ENCODE data around the gene CTH.
"Not testable (repeated sequence)": the region's sequence is repeated elsewhere in the genome, so short reads cannot be mapped to it uniquely, and the experiment has no call there.

CTH gene

DNA sequence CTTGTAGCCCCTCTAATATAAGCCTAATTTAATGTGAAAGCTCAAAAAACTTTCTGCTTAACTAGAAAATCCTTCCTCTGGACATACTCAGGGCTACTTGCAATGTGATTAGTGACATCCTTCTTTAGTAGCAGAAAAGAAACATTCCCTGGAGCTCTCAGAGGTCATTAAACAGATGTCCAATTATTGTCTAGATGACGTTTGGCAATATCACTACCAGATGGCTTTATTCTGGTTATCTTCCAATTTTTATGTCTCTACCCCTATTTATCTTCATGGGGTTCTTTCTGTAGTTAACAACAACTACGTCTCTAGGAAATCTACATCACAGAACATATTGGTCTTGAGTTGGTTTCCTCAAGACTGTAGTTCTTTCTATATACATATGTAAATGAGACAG is 44.2 kb downstream of the CTH start:
- DNase-seq (ENCODE audit: low read depth in 3 of 3), result no peak

GRCh38 chr1:70458131-70458530 is 47.1 kb downstream of the CTH start:
- no peak for DNase-seq (ENCODE audit: low read depth in 3 of 3)

- DNase-seq (ENCODE audit: low read depth in 3 of 3), result no peak
Measured at GRCh38 chr1:70459496-70460225, 48.6 kb downstream of the CTH start.

GRCh38 chr1:70460740-70461713 is 50.0 kb downstream of the CTH start:
- DNase-seq (ENCODE audit: low read depth in 3 of 3), result not testable (repeated sequence)

- DNase-seq (ENCODE audit: low read depth in 3 of 3), result no peak
Measured at GRCh38 chr1:70462611-70463010, 51.5 kb downstream of the CTH start.

DNA sequence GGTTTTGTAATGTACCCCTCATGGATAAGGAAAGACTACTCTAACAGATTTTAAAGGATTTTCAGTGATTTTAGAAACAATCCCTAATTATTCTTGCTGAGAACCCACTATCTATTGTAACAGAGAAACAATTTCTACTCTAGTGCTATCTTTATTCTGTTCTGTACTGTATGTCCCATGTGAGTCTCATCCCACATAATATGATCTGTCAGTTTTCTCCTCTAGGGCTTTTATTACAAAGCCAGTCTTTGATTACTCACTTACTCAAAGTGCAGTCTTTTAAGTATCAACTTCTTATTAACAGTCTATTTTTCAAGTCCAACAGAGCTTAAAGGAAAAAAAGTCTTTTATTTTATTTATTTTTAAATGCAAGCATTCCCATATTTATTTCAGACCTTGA is 54.8 kb downstream of the CTH start:
- DNase-seq (ENCODE audit: low read depth in 3 of 3), result no peak

DNA sequence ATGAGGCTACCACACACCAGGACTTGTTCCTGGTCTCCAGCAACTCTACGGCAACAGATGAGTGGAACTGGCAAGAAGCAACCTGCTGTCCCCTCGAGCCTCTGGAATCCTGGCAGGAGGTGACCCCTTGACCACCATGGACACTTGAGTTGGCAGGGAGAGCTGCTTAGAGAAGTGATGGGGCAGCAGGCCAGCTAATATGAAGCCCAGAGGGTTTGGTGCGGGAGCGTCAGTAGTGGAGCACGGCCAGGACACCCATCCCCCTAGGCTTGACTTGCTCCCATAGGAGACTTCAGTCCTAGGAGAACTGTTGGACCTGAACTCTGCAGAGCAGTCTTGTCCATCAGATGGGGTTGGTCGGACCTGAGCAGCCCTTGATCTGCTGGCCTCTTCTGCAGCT is 56.5 kb downstream of the CTH start:
- no peak for DNase-seq (ENCODE audit: low read depth in 3 of 3)

GRCh38 chr1:70468180-70468579 is 57.1 kb downstream of the CTH start:
- no peak for DNase-seq (ENCODE audit: low read depth in 3 of 3)

- DNase-seq (ENCODE audit: low read depth in 3 of 3), result not testable (repeated sequence)
Measured at GRCh38 chr1:70469184-70469583, 58.1 kb downstream of the CTH start.

DNA sequence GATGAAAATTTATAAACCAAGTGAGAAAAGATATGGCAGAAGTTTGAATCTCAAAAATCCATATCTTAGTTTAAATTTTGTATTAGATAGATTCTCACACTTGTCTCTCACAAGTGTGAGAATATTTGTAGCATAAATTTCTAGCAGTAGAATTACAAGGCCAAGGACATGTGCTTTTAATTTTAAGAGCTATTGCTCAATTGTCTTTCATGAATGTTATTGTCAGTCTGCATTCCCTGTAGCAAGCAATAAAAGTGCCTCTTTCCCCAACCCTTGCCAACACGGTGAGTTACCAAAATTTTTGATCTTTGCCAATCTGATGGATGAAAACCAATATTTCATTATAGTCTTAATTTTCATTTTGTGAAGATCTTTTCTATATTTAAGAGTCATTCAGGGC is 64.0 kb downstream of the CTH start:
- no peak for DNase-seq (ENCODE audit: low read depth in 3 of 3)

DNA sequence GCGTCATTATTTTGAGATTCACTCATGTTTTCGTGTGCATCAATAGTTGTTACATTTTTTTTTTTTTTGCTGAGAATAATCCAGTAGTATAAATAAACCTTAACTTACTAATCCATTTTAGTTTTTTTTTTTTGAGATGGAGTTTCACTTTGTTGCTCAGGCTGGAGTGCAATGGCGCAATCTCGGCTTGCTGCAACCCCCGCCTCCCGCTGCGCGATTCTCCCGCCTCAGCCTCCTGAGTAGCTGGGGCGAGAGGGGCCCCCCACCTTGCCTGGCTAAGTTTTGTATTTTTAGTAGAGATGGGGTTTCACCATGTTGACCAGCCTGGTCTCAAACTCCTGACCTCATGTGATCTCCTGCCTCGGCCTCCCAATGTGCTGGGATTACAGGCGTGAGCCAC is 66.0 kb downstream of the CTH start:
- no peak for DNase-seq (ENCODE audit: low read depth in 3 of 3)

GRCh38 chr1:70477905-70478304 is 66.8 kb downstream of the CTH start:
- not testable (repeated sequence) for DNase-seq (ENCODE audit: low read depth in 3 of 3)

GRCh38 chr1:70483342-70483741 is 72.3 kb downstream of the CTH start:
- no peak for DNase-seq (ENCODE audit: low read depth in 3 of 3)

DNA sequence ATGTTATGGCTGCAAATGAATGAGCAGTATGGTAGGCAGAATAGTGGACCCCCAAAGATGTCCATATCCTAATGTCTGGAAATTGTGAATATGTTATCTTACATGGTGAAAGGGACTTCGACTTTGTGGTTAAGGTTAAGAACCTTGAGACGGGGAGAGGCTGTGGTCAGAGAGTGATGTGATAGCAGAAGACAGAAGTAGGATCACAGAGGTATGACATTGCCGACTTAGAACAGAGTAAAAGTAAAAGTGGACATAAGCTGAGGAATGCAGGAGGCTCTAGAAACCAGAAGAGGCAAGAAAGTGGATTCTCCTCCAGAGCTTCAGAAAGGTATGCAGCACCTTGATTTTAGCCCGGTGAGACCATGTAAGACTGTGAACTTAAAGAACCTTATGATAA is 74.6 kb downstream of the CTH start:
- DNase-seq (ENCODE audit: low read depth in 3 of 3), result no peak

GRCh38 chr1:70486676-70487458 is 75.8 kb downstream of the CTH start:
- DNase-seq (ENCODE audit: low read depth in 3 of 3), result no peak

- DNase-seq (ENCODE audit: low read depth in 3 of 3), result no peak
Measured at GRCh38 chr1:70487459-70487815, 76.4 kb downstream of the CTH start.

DNA sequence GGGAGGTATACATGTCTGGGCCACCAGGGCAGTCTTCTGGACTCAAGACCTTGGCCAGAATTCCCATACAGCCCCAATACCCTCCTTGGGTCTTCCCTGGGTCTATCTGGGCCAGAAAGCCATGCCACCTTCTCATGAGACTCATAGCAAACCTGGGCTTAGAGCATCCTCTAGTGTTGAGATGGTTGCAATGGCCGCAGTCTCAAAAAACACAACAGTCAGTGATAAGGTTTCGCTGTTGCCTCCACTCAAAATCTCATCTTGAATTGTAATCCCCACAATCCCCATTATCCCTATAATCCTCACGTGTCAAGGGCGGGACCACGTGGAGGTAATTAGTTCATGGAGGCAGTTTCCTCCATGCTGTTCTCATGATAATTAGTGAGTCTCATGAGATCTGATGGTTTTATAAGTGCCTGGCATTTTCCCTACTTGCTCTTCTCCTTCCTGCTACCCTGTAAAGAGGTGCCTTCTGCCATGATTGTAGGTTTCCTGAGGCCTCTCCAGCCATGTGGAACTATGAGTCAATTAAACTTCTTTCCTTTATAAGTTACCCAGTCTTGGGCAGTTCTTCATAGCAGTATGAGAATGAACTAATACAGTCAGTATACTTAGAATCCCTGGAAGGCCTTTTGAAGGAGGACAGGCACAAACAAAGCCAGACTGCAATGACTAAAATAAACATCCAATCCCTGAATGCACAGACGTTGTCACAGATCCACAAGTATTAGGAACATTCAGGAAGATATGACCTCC is 77.0 kb downstream of the CTH start:
- no peak for DNase-seq (ENCODE audit: low read depth in 3 of 3)

Measured in stimulated activated CD4-positive, alpha-beta T cell treated with anti-CD3 and anti-CD28 coated beads, TNF-alpha, amount 100 ng/mL, for 48 hours (primary cell).